ENCODE data around the gene NPPA. TPM values are rescaled to one million over a fixed set of nuclear protein-coding genes. Genes with fewer than 3 reads are reported as not detected.

The NPPA gene
- total RNA-seq, 1 experiment from 2014 or later: not detected

GRCh38 chr1:11850156-11850555 lies 2.6 kb upstream of the NPPA start:
- ChIA-PET POLR2A (no interaction called here), CTCF (no interaction called here)
- no peak overlapping the region for H3K4me3 ChIP-seq (ENCODE audit: low read depth, low read length)
- H3K36me3 ChIP-seq (ENCODE audit: control insufficient read depth, insufficient read depth, low read length): 0 out of 2 replicates have a peak, but pooled peaks cover 2% of the 10 kb centered on the region
- H3K27ac Mint-ChIP-seq (ENCODE audit: unreplicated experiment): no peak overlapping the region
- no peak overlapping the region for H3K4me3 Mint-ChIP-seq (ENCODE audit: unreplicated experiment)
- intact Hi-C loops (cut with micrococcal nuclease; ENCODE audit: unreplicated experiment): no loop called here
- H3K9me3 ChIP-seq: no peaks in the 10 kb centered on the region
- no peak for TF ChIP-seq CTCF (IDR thresholded peaks at IDR 0.05; ENCODE audit: insufficient read depth in 1 of 2, low read depth in 1 of 2, low read length in 1 of 2, severe bottlenecking in 1 of 2, unreplicated experiment in 1 of 2)
- no TSS peak for BruUV-seq (replicated peaks)
- no peaks in the 10 kb centered on the region for H3K27me3 ChIP-seq (replicated peaks; ENCODE audit: control insufficient read depth, insufficient read depth, low read length)
- no peaks in the 10 kb centered on the region for H3K27me3 Mint-ChIP-seq (ENCODE audit: insufficient read depth, unreplicated experiment)
- peaks cover 22% of the 10 kb centered on the region for H3K36me3 Mint-ChIP-seq (ENCODE audit: insufficient read depth, unreplicated experiment)
- peaks cover 14% of the 10 kb centered on the region for H3K4me1 ChIP-seq
- no peaks in the 10 kb centered on the region for H3K9me3 Mint-ChIP-seq (ENCODE audit: unreplicated experiment)
- peaks cover 9% of the 10 kb centered on the region for H3K4me1 Mint-ChIP-seq (ENCODE audit: low read depth, unreplicated experiment)
- DNase-seq: no peak

- peaks cover 9% of the 10 kb centered on the region for H3K4me1 Mint-ChIP-seq (ENCODE audit: low read depth, unreplicated experiment)
- DNase-seq: no peak
- intact Hi-C loops (cut with micrococcal nuclease; ENCODE audit: unreplicated experiment): no loop called here
- H3K27ac Mint-ChIP-seq (ENCODE audit: unreplicated experiment): no peak overlapping the region
- no peaks in the 10 kb centered on the region for H3K9me3 Mint-ChIP-seq (ENCODE audit: unreplicated experiment)
- no peak for TF ChIP-seq CTCF (IDR thresholded peaks at IDR 0.05; ENCODE audit: insufficient read depth in 1 of 2, low read depth in 1 of 2, low read length in 1 of 2, severe bottlenecking in 1 of 2, unreplicated experiment in 1 of 2)
- ChIA-PET CTCF (no interaction called here), POLR2A (no interaction called here)
- H3K27me3 Mint-ChIP-seq (ENCODE audit: insufficient read depth, unreplicated experiment): no peaks in the 10 kb centered on the region
- H3K4me3 ChIP-seq (ENCODE audit: low read depth, low read length): no peak overlapping the region
- no TSS peak for BruUV-seq (replicated peaks)
- H3K4me1 ChIP-seq: peaks cover 14% of the 10 kb centered on the region
- H3K36me3 Mint-ChIP-seq (ENCODE audit: insufficient read depth, unreplicated experiment): peaks cover 26% of the 10 kb centered on the region
- no peak overlapping the region for H3K4me3 Mint-ChIP-seq (ENCODE audit: unreplicated experiment)
- no peaks in the 10 kb centered on the region for H3K9me3 ChIP-seq
- H3K27me3 ChIP-seq (replicated peaks; ENCODE audit: control insufficient read depth, insufficient read depth, low read length): no peaks in the 10 kb centered on the region
- H3K36me3 ChIP-seq (ENCODE audit: control insufficient read depth, insufficient read depth, low read length): 0 out of 2 replicates have a peak, but pooled peaks cover 2% of the 10 kb centered on the region
These were observed 754 bp upstream of the NPPA start for GRCh38 chr1:11848373-11848700.

GRCh38 chr1:11845641-11846335 lies 1.8 kb downstream of the NPPA start:
- peak in 1 of 2 experiments; percentile 24 for DNase-seq
- Histone ChIP-seq H3K36me3 (ENCODE audit: control insufficient read depth, insufficient read depth, low read length) (peaks cover 6% of the 10 kb centered on the region; the same call in 1 of the 2 replicates), H3K4me3 (ENCODE audit: low read depth, low read length) (no peak overlapping the region), H3K4me1 (peaks cover 14% of the 10 kb centered on the region), H3K9me3 (no peaks in the 10 kb centered on the region), H3K27me3 (replicated peaks; ENCODE audit: control insufficient read depth, insufficient read depth, low read length) (no peaks in the 10 kb centered on the region)
- no TSS peak for BruUV-seq (replicated peaks)
- TF ChIP-seq CTCF (IDR thresholded peaks at IDR 0.05; ENCODE audit: insufficient read depth in 1 of 2, low read depth in 1 of 2, low read length in 1 of 2, severe bottlenecking in 1 of 2, unreplicated experiment in 1 of 2): no peak
- intact Hi-C loops (cut with micrococcal nuclease; ENCODE audit: unreplicated experiment): no loop called here
- H3K27ac Mint-ChIP-seq (ENCODE audit: unreplicated experiment): no peak overlapping the region
- H3K4me3 Mint-ChIP-seq (ENCODE audit: unreplicated experiment): no peak overlapping the region
- POLR2A ChIA-PET: interaction anchor here (1.0 kb wide), 1 partner anchor 62 kb away, joined by 3 read pairs; no protein-coding TSS in a partner anchor
- H3K9me3 Mint-ChIP-seq (ENCODE audit: unreplicated experiment): no peaks in the 10 kb centered on the region
- peaks cover 9% of the 10 kb centered on the region for H3K4me1 Mint-ChIP-seq (ENCODE audit: low read depth, unreplicated experiment)
- H3K27me3 Mint-ChIP-seq (ENCODE audit: insufficient read depth, unreplicated experiment): no peaks in the 10 kb centered on the region
- CTCF ChIA-PET: no interaction called here
- peaks cover 39% of the 10 kb centered on the region for H3K36me3 Mint-ChIP-seq (ENCODE audit: insufficient read depth, unreplicated experiment)

Data from Caco-2 (cell line).